Measurements from ENCODE around the gene DAPK2. TPM values are rescaled to one million over a fixed set of nuclear protein-coding genes. Genes with fewer than 3 reads are reported as not detected.

DAPK2 gene
- total RNA-seq, 2 donors from 2014 or later, result 0.76 to 8.1 TPM

DNA sequence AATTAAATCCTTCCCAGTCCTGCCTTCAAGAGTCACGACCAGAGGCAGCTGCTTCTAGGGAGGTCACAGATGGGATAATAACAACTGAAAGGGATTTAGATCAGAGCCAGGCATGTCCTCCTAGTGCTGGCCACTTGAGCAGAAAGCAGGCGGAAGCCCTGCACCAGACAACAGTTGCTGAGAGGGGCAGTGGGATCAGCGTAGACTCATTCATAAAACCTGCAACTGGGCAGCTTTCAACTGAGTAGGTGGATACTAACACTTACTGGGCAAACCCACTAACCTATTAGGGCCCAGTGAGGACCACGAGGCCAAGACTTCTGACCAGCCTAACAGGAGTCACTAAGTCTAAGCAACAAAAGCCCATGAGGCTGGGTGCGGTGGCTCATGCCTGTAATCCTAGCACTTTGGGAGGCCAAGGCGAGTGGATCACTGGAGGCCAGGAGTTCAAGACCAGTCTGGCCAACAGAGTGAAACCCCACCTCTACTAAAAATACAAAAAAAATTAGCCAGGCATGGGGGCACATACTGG, 67.0 kb downstream of the DAPK2 start:
- Mint-ChIP-seq H3K27ac (no peak overlapping the region), H3K4me1 (ENCODE audit: low read depth in 2 of 2) (peaks cover 4 to 6% of the 10 kb centered on the region in 2 donors), H3K9me3 (no peaks in the 10 kb centered on the region), H3K27me3 (no peaks in the 10 kb centered on the region), H3K36me3 (no peaks in the 10 kb centered on the region), H3K4me3 (no peak overlapping the region)
- ATAC-seq (no peak), DNase-seq (ENCODE audit: low spot score) (no peak)

DNA sequence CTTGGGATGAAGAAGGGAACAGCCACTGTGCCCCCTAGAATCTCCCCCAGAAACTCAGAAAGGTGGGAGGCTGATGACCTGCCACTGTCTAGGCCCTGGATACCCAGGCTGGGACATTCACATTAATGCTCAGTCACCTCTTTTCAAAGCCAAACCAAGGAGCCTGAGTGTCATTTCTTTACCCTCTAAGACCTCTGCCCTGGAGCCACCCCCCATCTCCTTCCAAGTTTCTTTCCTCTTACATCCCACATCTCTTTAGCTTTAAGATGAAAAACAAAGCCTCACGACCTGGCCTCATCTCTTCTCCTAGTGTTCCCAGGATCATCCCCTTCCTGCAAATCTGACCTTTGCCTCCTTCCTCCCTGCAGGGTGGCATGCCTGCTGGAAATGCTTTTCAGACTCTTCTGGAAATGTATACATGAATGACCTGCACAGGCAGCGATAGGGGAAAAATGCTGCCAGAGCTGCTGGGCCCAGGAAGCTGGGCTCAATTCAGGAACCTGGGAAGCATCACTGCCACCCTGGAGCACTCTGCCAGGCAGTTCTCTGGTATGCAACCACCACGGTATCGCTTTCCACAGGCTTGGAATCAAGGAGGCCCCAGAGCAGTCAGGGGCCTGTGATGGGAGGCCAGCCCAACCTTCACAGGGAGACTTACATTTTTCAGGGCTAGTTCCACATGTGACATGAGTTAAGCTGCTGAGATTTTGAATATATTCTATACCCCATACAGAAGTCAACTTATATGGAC, 67.6 kb downstream of the DAPK2 start:
- H3K36me3 Mint-ChIP-seq, result no peaks in the 10 kb centered on the region
- H3K4me3 Mint-ChIP-seq, result no peak overlapping the region
- H3K27me3 Mint-ChIP-seq, result no peaks in the 10 kb centered on the region
- no peak for ATAC-seq
- peaks cover 4% of the 10 kb centered on the region in 2 donors for H3K4me1 Mint-ChIP-seq (ENCODE audit: low read depth in 2 of 2)
- H3K9me3 Mint-ChIP-seq, result no peaks in the 10 kb centered on the region
- no peak for DNase-seq (ENCODE audit: low spot score)
- no peak overlapping the region for H3K27ac Mint-ChIP-seq

DNA sequence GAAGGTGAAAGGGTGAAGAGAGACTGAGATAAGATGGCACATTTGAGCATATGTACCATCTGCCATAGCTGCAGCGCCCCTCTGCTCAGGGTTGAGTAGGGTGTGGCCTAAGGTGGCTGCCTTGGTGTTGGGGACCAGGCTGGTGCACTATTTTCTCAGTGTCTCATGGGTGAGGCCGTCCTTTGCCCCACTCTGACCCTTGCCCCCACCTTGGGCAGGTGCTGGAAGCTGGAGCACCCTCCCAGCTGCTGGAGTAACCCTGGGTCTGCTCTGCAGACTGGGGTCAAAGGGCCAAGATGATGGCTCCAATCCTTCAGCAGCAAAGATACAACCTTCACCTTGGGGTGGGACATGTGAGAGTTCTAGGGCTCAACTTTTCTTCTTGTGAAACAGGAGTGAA, 69.2 kb downstream of the DAPK2 start:
- no peaks in the 10 kb centered on the region for H3K9me3 Mint-ChIP-seq
- no peak for DNase-seq (ENCODE audit: low spot score)
- no peak overlapping the region for H3K4me3 Mint-ChIP-seq
- ATAC-seq, result no peak
- no peak overlapping the region for H3K27ac Mint-ChIP-seq
- peaks cover 9 to 10% of the 10 kb centered on the region in 2 donors for H3K4me1 Mint-ChIP-seq (ENCODE audit: low read depth in 2 of 2)
- H3K27me3 Mint-ChIP-seq, result no peaks in the 10 kb centered on the region
- no peaks in the 10 kb centered on the region for H3K36me3 Mint-ChIP-seq

DNA sequence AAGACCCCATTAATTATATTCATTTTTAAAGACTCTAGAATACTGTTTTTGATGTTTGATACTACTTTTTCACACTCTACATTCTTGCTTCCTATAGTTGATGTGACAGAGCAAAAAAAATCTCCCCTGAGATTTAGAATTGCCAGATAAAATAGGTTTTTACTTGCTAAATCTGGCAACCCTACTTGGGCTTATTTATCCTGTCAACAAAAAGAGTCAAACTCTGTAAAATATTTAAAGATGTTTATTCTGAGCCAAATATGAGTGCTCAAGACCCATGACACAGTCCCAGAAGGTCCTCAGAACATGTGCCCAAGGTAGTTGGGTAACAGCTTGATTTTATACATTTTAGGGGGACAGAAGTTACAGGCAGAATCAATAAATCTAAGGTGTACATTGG, 72.3 kb downstream of the DAPK2 start:
- Mint-ChIP-seq H3K27me3 (no peaks in the 10 kb centered on the region), H3K27ac (no peak overlapping the region), H3K4me1 (ENCODE audit: low read depth in 2 of 2) (peaks cover 31 to 40% of the 10 kb centered on the region in 2 donors), H3K36me3 (no peaks in the 10 kb centered on the region), H3K9me3 (no peaks in the 10 kb centered on the region), H3K4me3 (no peak overlapping the region)
- DNase-seq (ENCODE audit: low spot score) (no peak), ATAC-seq (no peak)

DNA sequence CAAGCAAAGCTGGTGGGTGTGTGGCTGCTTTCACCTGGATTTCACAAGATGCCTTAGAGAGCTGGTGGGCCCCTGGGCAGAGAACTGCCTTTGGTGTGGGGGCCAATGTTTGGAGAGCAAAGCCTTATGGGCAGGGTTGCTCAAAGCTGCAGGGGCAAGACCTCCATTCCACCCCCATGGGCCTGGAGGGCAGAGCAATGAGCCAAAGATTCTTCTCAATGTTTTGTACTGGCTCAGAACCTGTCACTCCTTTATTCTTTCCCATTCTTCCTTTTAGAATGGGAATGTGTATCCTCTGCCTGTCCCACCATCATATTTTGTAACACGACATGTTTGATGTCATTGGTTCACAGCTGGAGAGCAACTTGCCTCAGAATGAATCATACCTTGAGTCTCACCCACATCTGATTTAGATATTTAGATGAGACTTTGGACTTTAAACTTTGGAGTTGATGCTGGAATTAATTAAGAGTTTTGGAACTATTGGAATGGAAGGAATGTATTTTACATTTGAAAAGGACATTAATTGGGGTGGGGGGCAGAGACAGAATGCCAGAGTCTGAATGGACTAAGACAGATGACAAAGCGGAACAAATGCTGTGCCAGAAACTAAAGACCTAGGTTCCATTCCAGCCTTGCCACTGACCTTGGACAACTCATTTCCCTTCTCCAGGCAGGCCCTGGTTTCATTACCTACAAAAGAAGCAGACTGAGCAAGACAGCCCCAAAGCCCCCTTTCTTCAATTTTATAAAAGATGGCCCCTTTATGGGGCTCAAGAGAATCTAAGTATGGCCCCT, 72.9 kb downstream of the DAPK2 start:
- Mint-ChIP-seq H3K4me1 (ENCODE audit: low read depth in 2 of 2) (peaks cover 37 to 45% of the 10 kb centered on the region in 2 donors), H3K27ac (no peak overlapping the region), H3K27me3 (no peaks in the 10 kb centered on the region), H3K36me3 (no peaks in the 10 kb centered on the region), H3K9me3 (no peaks in the 10 kb centered on the region), H3K4me3 (no peak overlapping the region)
- no peak for DNase-seq (ENCODE audit: low spot score)
- ATAC-seq, result no peak

DNA sequence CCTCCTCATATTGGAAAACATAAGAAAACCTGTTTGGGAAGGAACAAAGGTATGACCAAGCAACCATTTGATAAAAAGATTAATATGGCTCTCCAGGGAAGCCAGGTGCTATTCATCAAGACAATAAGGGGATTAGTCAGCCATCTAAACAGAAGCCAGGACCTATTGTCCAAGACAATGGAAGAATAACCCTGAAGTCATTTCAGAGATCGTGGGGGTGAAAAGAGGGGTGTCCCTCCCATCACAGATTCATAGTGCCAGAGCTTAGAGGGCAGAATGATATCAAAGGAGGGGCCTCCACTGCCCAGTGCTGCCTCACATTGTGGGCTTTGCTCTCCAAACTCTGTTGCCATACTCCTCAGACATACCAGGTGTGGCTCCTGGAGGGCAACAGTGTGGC, 73.5 kb downstream of the DAPK2 start:
- Mint-ChIP-seq H3K36me3 (no peaks in the 10 kb centered on the region), H3K4me3 (no peak overlapping the region), H3K27me3 (no peaks in the 10 kb centered on the region), H3K27ac (no peak overlapping the region), H3K4me1 (ENCODE audit: low read depth in 2 of 2) (peaks cover 38 to 45% of the 10 kb centered on the region in 2 donors), H3K9me3 (no peaks in the 10 kb centered on the region)
- DNase-seq (ENCODE audit: low spot score) (no peak), ATAC-seq (no peak)

DNA sequence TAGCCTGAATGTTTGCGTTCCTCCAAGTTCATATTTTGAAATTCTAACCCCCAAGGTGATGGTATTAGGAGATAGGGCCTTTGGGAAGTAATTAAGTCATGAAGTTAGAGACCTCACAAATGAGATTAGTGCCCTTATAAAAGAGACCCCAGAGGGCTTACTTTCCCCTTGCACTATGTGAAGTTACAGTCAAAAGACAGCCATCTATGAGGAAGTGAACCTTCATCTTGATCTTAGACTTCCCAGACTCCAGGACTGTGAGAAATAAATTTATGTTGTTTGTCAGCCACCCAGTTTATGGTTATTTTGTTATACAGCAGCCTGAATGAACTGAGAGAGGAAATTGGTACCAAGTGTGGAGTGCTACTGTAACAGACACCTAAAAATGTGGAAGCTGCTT, 74.4 kb downstream of the DAPK2 start:
- no peaks in the 10 kb centered on the region for H3K36me3 Mint-ChIP-seq
- H3K27me3 Mint-ChIP-seq, result no peaks in the 10 kb centered on the region
- H3K4me3 Mint-ChIP-seq, result peak overlapping the region; percentile 67

DNA sequence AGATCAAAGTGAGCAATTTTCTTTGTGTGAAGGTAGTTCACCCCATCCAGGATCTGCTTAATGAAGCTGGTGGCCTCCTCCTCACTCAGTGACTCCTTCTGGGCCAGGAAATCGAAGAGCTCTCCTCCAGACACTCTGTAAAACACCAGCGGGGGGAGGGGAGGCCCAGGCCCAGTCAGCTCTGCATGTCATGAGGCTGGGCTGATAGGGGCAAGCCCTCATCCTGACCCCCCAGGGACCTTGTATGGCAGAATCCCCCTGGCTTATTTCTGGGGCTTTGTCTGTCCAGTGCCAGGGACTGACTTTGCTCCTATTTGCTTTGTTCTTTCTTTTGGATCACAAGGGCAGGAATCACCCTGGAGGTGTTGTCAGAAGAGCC, 74.9 kb downstream of the DAPK2 start:
- Mint-ChIP-seq H3K9me3 (no peaks in the 10 kb centered on the region), H3K36me3 (no peaks in the 10 kb centered on the region), H3K27me3 (no peaks in the 10 kb centered on the region), H3K4me1 (ENCODE audit: low read depth in 2 of 2) (peaks cover 38 to 45% of the 10 kb centered on the region in 2 donors), H3K4me3 (peak overlapping the region; percentile 67), H3K27ac (peak overlapping the region; percentile 81 to 86)
- peak; percentile 64 for DNase-seq (ENCODE audit: low spot score)
- ATAC-seq, result peak; percentile 76

More for the DNA sequence above, 74.4 kb downstream of the DAPK2 start:
- peak overlapping the region; percentile 81 to 86 for H3K27ac Mint-ChIP-seq
- no peaks in the 10 kb centered on the region for H3K9me3 Mint-ChIP-seq
- DNase-seq (ENCODE audit: low spot score), result no peak
- ATAC-seq, result no peak
- H3K4me1 Mint-ChIP-seq (ENCODE audit: low read depth in 2 of 2), result peaks cover 38 to 45% of the 10 kb centered on the region in 2 donors

DNA sequence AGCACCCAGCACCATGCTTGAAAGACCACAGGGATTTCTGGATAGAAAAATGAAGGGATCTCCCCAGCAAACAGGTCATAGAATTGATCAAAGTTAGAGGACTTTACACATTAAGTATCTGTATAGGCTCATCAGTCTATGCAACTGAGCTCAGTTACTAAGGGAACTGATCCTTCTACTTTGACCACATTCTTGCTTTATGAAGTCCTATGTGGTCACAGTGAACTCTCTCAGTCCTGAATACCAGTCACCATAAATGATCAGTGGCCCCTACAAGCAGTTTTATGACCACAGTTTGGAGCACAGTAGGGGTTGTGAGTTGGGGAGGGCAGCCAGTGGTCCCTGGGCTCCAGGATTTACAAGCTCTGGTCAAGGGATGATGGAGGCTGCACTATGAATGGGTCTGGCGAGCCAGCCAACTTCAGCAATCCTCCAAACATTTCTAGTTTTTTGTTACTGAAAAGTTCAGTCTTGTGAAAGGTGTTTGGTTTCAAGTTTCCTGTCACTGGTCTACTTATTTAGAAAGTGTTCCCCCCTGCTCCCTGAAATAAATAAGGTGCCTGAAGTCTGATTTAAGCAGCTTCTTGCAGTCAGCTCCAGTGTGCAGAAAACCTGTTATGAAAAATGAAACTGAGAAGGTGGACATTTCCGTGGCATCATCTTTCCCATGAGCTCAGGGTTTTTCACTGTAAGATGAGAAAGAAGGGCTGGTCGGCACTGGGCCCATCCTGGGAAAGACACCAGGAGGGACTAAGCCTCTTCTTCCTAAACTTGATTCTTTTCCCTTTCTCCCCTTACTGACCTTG, 75.5 kb downstream of the DAPK2 start:
- ATAC-seq (peak; percentile 63 to 86), DNase-seq (ENCODE audit: low spot score) (no peak)
- Mint-ChIP-seq H3K9me3 (no peaks in the 10 kb centered on the region), H3K4me3 (peak overlapping the region; percentile 67), H3K36me3 (no peaks in the 10 kb centered on the region), H3K27ac (peak overlapping the region; percentile 81 to 86), H3K27me3 (no peaks in the 10 kb centered on the region), H3K4me1 (ENCODE audit: low read depth in 2 of 2) (peaks cover 38 to 45% of the 10 kb centered on the region in 2 donors)

DNA sequence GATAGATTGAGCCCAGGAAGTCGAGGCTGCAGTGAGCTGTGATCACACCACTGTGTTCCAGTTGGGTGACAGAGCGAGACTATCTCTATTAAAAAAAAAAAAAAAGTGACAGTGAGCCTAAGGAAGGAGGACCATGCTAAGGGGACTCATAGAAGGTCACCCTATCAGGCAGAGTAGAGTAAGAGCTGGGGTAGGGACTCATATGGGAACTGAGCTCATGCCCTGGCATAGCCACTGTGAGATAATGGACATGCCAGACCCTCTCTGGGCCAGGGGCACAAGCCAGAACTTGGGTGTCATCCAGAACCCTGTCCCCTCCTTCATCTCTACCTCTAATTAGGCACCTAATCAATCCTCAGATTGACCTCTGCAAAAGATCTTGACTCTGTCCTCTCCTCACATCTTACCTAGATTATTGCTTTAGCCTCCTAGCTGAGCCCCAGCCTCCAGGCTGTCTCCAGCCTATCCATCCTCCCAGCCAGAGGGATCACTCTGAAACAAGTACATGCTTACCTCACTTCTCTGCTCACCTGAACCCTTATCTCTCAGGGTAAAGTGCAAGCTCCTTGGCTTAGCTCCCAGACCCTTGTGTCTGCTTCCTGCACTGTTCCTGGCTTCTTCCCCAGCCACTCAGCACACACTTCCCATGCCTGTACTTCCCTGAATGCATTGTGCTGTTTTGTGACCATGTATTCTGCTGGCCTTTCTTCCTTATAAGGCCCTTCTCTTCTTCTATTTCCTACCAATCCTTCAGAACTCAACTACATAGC, 76.4 kb downstream of the DAPK2 start:
- H3K4me3 Mint-ChIP-seq, result peak overlapping the region; percentile 67
- DNase-seq (ENCODE audit: low spot score), result no peak
- ATAC-seq, result no peak

DNA sequence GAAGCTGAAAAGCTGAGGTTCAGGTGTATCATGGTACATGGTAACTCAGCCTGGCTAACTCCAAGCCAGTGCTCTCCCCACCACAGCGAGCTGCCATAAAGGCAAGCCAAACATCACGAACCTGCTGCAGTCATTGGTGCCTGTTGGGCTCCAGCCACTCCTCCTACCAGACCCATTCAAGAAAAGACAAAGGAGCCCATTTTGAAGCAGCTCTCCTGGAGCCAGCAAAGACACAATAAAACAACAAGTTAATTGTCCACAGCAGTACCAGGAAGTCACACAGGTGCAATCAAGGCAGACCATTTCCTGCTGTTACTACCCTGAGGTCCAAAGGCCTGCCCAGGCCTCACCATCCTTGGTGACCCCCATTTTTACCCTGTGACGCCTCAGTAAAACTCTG, 77.6 kb downstream of the DAPK2 start:
- no peaks in the 10 kb centered on the region for H3K9me3 Mint-ChIP-seq
- no peak overlapping the region for H3K4me3 Mint-ChIP-seq
- ATAC-seq (no peak), DNase-seq (ENCODE audit: low spot score) (no peak)
- peaks cover 11% of the 10 kb centered on the region for H3K36me3 Mint-ChIP-seq
- H3K27me3 Mint-ChIP-seq, result no peaks in the 10 kb centered on the region
- H3K4me1 Mint-ChIP-seq (ENCODE audit: low read depth in 2 of 2), result peaks cover 38 to 45% of the 10 kb centered on the region in 2 donors
- H3K27ac Mint-ChIP-seq, result peak overlapping the region in 1 of 2 donors; percentile 53

More for the DNA sequence above, 76.4 kb downstream of the DAPK2 start:
- Mint-ChIP-seq H3K36me3 (peaks cover 2% of the 10 kb centered on the region), H3K27ac (peak overlapping the region; percentile 81 to 86), H3K27me3 (no peaks in the 10 kb centered on the region), H3K9me3 (no peaks in the 10 kb centered on the region), H3K4me1 (ENCODE audit: low read depth in 2 of 2) (peaks cover 38 to 45% of the 10 kb centered on the region in 2 donors)

DNA sequence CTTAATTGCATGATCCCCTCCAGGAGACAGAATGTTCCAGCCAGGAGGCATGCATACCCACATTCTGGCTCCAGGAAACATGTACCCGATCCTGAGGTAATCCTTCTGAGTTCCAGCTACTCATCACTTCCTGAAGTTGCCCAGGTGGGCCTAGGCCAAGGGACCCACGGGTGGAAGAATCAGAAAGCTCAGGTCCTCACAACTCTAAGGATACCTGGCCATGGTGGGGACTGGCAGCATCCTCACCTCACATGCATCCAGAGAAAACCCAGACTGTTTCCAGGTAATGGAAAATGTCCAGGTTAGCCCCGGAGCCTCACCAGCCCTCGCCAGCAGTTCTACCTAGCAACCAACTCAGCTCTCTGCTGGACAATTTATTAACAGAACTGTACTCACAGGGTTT, 78.2 kb downstream of the DAPK2 start:
- Mint-ChIP-seq H3K36me3 (peaks cover 11% of the 10 kb centered on the region), H3K27me3 (no peaks in the 10 kb centered on the region), H3K27ac (no peak overlapping the region), H3K9me3 (no peaks in the 10 kb centered on the region), H3K4me1 (ENCODE audit: low read depth in 2 of 2) (peaks cover 34 to 40% of the 10 kb centered on the region in 2 donors), H3K4me3 (no peak overlapping the region)
- ATAC-seq (no peak), DNase-seq (ENCODE audit: low spot score) (no peak)

DNA sequence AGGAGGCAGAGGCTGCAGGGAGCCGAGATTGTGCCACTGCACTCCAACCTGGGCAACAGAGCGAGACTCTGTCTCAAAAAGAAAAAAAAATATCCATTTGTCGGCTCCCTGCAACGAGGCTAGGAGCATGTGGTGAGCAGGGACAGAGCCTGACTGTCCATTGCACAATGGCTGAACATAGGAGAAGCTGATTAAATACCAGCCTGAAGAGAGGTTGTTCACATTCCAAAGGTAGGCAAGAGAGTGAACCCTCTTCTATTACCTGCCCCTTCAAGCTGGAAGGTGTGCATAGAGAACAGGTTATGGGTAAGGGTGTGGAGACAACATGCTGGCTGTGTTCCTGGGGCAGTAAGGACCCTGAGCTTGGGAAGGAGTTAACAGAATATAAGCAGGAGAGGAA, 78.7 kb downstream of the DAPK2 start:
- ATAC-seq (no peak), DNase-seq (ENCODE audit: low spot score) (no peak)
- Mint-ChIP-seq H3K27ac (no peak overlapping the region), H3K4me1 (ENCODE audit: low read depth in 2 of 2) (peaks cover 34 to 40% of the 10 kb centered on the region in 2 donors), H3K36me3 (peaks cover 11% of the 10 kb centered on the region), H3K27me3 (no peaks in the 10 kb centered on the region), H3K4me3 (no peak overlapping the region), H3K9me3 (no peaks in the 10 kb centered on the region)

Data from natural killer cell treated with Interleukin-12 subunit alpha and Interleukin-12 subunit beta and Interleukin-15 and Interleukin-18, amount 100 ng/mL, for 72 hours (primary cell).